GM12891 (cell line): ENCODE measurements around the gene C4orf51.

Experiments used
- PAX5 ChIP-seq: IDR thresholded peaks from 2 replicates; pipeline ENCODE4 v1.6.1; 2011; ENCODE audit warnings: low read length, moderate library complexity, mild to moderate bottlenecking; ENCODE audit not compliant: insufficient read depth, severe bottlenecking
- POLR2AphosphoS5 ChIP-seq: IDR thresholded peaks from 2 replicates; pipeline ENCODE4 v1.6.1; 2011; ENCODE audit warnings: low read depth, low read length, control low read depth

GRCh38 chr4:145735827-145736226 lies 55.9 kb downstream of the C4orf51 start:
- TF ChIP-seq PAX5 (no peak), POLR2AphosphoS5 (no peak)
